ENCODE data around the gene DEAF1. TPM values are rescaled to one million over a fixed set of nuclear protein-coding genes. Genes with fewer than 3 reads are reported as not detected.

The DEAF1 gene
- total and polyA plus RNA-seq, 2 of the 13 experiments (the other 11 are each of a cell fraction or from before 2014, with no cell fraction given): 22.3 to 29.6 TPM

DNA sequence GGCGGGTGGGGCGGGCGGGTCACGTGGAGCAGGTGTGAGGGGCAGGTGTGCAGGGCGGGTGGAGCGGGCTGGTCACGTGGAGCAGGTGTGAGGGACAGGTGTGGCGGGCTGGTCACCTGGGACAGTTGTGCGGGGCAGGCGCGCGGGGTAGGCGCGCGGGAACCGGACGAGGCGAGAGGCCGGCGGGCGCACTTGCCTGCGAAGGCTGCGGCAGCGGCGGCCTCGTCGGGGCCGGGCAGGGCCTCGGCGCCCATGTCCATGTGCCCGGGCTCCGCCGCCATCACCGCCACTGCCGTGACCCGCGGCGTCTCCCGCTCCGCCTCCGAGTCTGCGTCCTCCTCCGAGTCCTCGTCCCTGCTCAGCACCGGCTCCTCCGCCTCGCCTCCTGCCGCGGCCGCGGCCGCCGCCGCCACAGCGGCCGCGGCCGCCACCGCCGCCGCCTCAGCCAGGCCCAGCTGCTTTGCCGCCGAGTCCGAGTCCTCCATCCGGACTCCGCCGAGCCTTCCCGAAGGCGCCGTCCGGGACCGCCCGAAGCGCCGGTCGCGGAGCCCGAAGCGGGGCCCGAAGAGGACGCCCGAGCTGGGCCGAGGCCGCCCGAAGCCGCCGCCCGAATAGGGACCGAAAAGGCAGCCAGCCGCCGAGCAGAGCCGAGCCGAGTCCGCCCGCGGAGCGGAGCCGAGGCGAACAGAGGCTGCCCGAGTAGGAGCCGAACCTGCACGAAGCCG, at the start of gene DEAF1 (continued):
- TF ChIP-seq ZNF800 (CRISPR knock-in tag; IDR thresholded peaks at IDR 0.05) (0 out of 2 replicates have a peak, but pooled peaks have one; percentile 10), ZNF710 (CRISPR knock-in tag; IDR thresholded peaks at IDR 0.05; ENCODE audit: borderline replicate concordance) (no peak), CENPX (CRISPR knock-in tag; IDR thresholded peaks at IDR 0.05) (no peak), SP140L (CRISPR knock-in tag; IDR thresholded peaks at IDR 0.05; ENCODE audit: borderline replicate concordance) (no peak), NFYB (CRISPR knock-in tag; IDR thresholded peaks at IDR 0.05) (no peak), ZSCAN20 (CRISPR knock-in tag; IDR thresholded peaks at IDR 0.05; ENCODE audit: borderline replicate concordance) (peak; percentile 29; the same call in 1 of the 2 replicates), NFE2 (CRISPR knock-in tag; IDR thresholded peaks at IDR 0.05) (no peak), SETDB1 (CRISPR knock-in tag; IDR thresholded peaks at IDR 0.05; ENCODE audit: borderline replicate concordance) (no peak), CREB1 (IDR thresholded peaks at IDR 0.05) (no peak), CREB1 (CRISPR knock-in tag; IDR thresholded peaks at IDR 0.05) (no peak), PAX8 (CRISPR knock-in tag; IDR thresholded peaks at IDR 0.05; ENCODE audit: borderline replicate concordance) (no peak; the same call in 1 of the 2 replicates), ZNF776 (CRISPR knock-in tag; IDR thresholded peaks at IDR 0.05) (peak; percentile 57; the same call in 1 of the 2 replicates), IRF9 (CRISPR knock-in tag; IDR thresholded peaks at IDR 0.05; ENCODE audit: borderline replicate concordance) (peak; percentile 80; the same call in 1 of the 2 replicates), ZNF597 (CRISPR knock-in tag; IDR thresholded peaks at IDR 0.05) (no peak), GRHL1 (CRISPR knock-in tag; conservative IDR thresholded peaks at IDR 0.05) (no peak), TFAP4 (IDR thresholded peaks at IDR 0.05; ENCODE audit: borderline replicate concordance, low read depth) (no peak; the same call in 1 of the 2 replicates), ZNF34 (CRISPR knock-in tag; IDR thresholded peaks at IDR 0.05; ENCODE audit: borderline replicate concordance) (no peak)
- TF ChIP-seq, protein P1, sequence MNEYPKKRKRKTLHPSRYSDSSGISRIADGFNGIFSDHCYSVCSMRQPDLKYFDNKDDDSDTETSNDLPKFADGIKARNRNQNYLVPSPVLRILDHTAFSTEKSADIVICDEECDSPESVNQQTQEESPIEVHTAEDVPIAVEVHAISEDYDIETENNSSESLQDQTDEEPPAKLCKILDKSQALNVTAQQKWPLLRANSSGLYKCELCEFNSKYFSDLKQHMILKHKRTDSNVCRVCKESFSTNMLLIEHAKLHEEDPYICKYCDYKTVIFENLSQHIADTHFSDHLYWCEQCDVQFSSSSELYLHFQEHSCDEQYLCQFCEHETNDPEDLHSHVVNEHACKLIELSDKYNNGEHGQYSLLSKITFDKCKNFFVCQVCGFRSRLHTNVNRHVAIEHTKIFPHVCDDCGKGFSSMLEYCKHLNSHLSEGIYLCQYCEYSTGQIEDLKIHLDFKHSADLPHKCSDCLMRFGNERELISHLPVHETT (CRISPR knock-in tag; conservative IDR thresholded peaks at IDR 0.05): no peak
